H9 (cell line): Measurements from ENCODE around the gene ANKK1. TPM values are rescaled to one million over a fixed set of nuclear protein-coding genes. Genes with fewer than 3 reads are reported as not detected.

Experiments
- DNase-seq: peaks from one replicate; pipeline ENCODE4 v3.0.0-alpha.2; 2017
- H2AFZ ChIP-seq: one replicate; pipeline ENCODE4 v1.6.1; 2013; ENCODE audit warnings: mild to moderate bottlenecking, low read length, control low read depth, moderate library complexity
- H2AK5ac ChIP-seq: 2 replicates; pipeline ENCODE4 v1.6.1; 2013; ENCODE audit warnings: low read length, control low read depth, mixed read lengths; ENCODE audit not compliant: insufficient read length
- H2BK120ac ChIP-seq: one replicate; pipeline ENCODE4 v1.6.1; 2013; ENCODE audit warnings: low read depth, mild to moderate bottlenecking, low read length, control low read depth, inconsistent platforms; ENCODE audit not compliant: poor library complexity, severe bottlenecking
- H2BK12ac ChIP-seq: 2 replicates; pipeline ENCODE4 v1.6.1; 2013; ENCODE audit warnings: low read length, control low read depth, mixed read lengths, low read depth; ENCODE audit not compliant: insufficient read length
- H2BK15ac ChIP-seq: 2 replicates; pipeline ENCODE4 v1.6.1; 2013; ENCODE audit warnings: low read depth, low read length, control low read depth
- H2BK20ac ChIP-seq: one replicate; pipeline ENCODE4 v1.6.1; 2013; ENCODE audit warnings: low read depth, mild to moderate bottlenecking, low read length, control low read depth, inconsistent platforms; ENCODE audit not compliant: poor library complexity, severe bottlenecking
- H2BK5ac ChIP-seq: 2 replicates; pipeline ENCODE4 v1.6.1; 2013; ENCODE audit warnings: low read length, control low read depth, mixed read lengths; ENCODE audit not compliant: insufficient read length
- H3K14ac ChIP-seq: 2 replicates; pipeline ENCODE4 v1.6.1; 2013; ENCODE audit warnings: low read length, control low read depth; ENCODE audit not compliant: insufficient read depth
- H3K18ac ChIP-seq: 2 replicates; pipeline ENCODE4 v1.6.1; 2013; ENCODE audit warnings: low read depth, mild to moderate bottlenecking, mixed read lengths, low read length, control low read depth; ENCODE audit not compliant: insufficient read length
- H3K23ac ChIP-seq: 2 replicates; pipeline ENCODE4 v1.6.1; 2013; ENCODE audit warnings: low read length, control low read depth, mixed read lengths, low read depth; ENCODE audit not compliant: insufficient read length
- H3K23me2 ChIP-seq: 2 replicates; pipeline ENCODE4 v1.6.1; 2013; ENCODE audit warnings: low read depth, mild to moderate bottlenecking, mixed read lengths, low read length, control low read depth; ENCODE audit not compliant: insufficient read length, poor library complexity, severe bottlenecking
- H3K27ac ChIP-seq: 2 replicates; pipeline ENCODE4 v1.5.1; 2013; ENCODE audit warnings: low read length, control low read depth, mixed read lengths, low read depth; ENCODE audit not compliant: insufficient read length
- H3K27me3 ChIP-seq: 2 replicates; pipeline ENCODE4 v1.6.1; 2013; ENCODE audit warnings: low read length, control low read depth, inconsistent platforms; ENCODE audit not compliant: insufficient read depth
- H3K4ac ChIP-seq: 2 replicates; pipeline ENCODE4 v1.6.1; 2013; ENCODE audit warnings: low read depth, mild to moderate bottlenecking, control low read depth, inconsistent platforms, low read length, moderate library complexity
- H3K4me1 ChIP-seq: 2 replicates; pipeline ENCODE4 v1.6.1; 2013; ENCODE audit warnings: low read length, control low read depth, inconsistent platforms; ENCODE audit not compliant: insufficient read depth
- H3K4me2 ChIP-seq: 2 replicates; pipeline ENCODE4 v1.6.1; 2013; ENCODE audit warnings: low read length, control low read depth, mixed read lengths; ENCODE audit not compliant: insufficient read length, insufficient read depth
- H3K56ac ChIP-seq: 2 replicates; pipeline ENCODE4 v1.6.1; 2013; ENCODE audit warnings: low read depth, mild to moderate bottlenecking, mixed read lengths, low read length, control low read depth; ENCODE audit not compliant: insufficient read length
- H3K79me1 ChIP-seq: 2 replicates; pipeline ENCODE4 v1.6.1; 2013; ENCODE audit warnings: low read depth, mild to moderate bottlenecking, moderate library complexity, low read length, control low read depth, inconsistent platforms; ENCODE audit not compliant: insufficient read depth, poor library complexity, severe bottlenecking
- H3K79me2 ChIP-seq: 2 replicates; pipeline ENCODE4 v1.6.1; 2013; ENCODE audit warnings: low read length, control low read depth, inconsistent platforms; ENCODE audit not compliant: insufficient read depth
- H3K9ac ChIP-seq: 2 replicates; pipeline ENCODE4 v1.6.1; 2013; ENCODE audit warnings: low read length, control low read depth, mixed read lengths; ENCODE audit not compliant: insufficient read length; ENCODE audit errors: extremely low read depth
- H3K9me3 ChIP-seq: one replicate; pipeline ENCODE4 v1.6.1; 2013; ENCODE audit warnings: low read depth, low read length, inconsistent platforms; ENCODE audit not compliant: control insufficient read depth
- H3T11ph ChIP-seq: one replicate; pipeline ENCODE4 v1.6.1; 2013; ENCODE audit warnings: mild to moderate bottlenecking, low read length, control low read depth, inconsistent platforms
- H4K20me1 ChIP-seq: one replicate; pipeline ENCODE4 v1.6.1; 2013; ENCODE audit not compliant: control insufficient read depth, insufficient read length, insufficient read depth
- H4K5ac ChIP-seq: 2 replicates; pipeline ENCODE4 v1.6.1; 2013; ENCODE audit warnings: low read depth, mild to moderate bottlenecking, mixed read lengths, low read length, control low read depth; ENCODE audit not compliant: insufficient read length
- H4K8ac ChIP-seq: replicated peaks from 2 replicates; pipeline ENCODE4 v1.6.1; 2013; ENCODE audit warnings: low read length, control low read depth, mixed read lengths, low read depth; ENCODE audit not compliant: insufficient read length
- H4K91ac ChIP-seq: 2 replicates; pipeline ENCODE4 v1.6.1; 2013; ENCODE audit warnings: low read depth, mild to moderate bottlenecking, moderate library complexity, mixed read lengths, low read length, control low read depth; ENCODE audit not compliant: insufficient read length
- H3K27ac Mint-ChIP-seq, 3 experiments: 2 replicates in 2 of 3; 3 replicates in 1 of 3; pipeline ENCODE4 v1.8.0; 2020 to 2021; ENCODE audit warnings: mixed read lengths in 3 of 3, mild to moderate bottlenecking in 1 of 3, moderate library complexity in 1 of 3
- H3K27me3 Mint-ChIP-seq: 2 replicates; pipeline ENCODE4 v1.8.0; 2021; ENCODE audit warnings: low read depth, mild to moderate bottlenecking, moderate library complexity, mixed read lengths
- H3K36me3 Mint-ChIP-seq, 3 experiments: 2 replicates in 2 of 3; 3 replicates in 1 of 3; pipeline ENCODE4 v1.8.0; 2020 to 2021; ENCODE audit warnings: low read depth in 3 of 3, mixed read lengths in 3 of 3; ENCODE audit not compliant: insufficient read depth in 1 of 3
- H3K4me1 Mint-ChIP-seq, 2 experiments: 2 replicates each; pipeline ENCODE4 v1.8.0; 2020; ENCODE audit warnings: mixed read lengths in 2 of 2
- H3K4me3 Mint-ChIP-seq, 2 experiments: 2 replicates in 1 of 2; 3 replicates in 1 of 2; pipeline ENCODE4 v1.8.0; 2020 to 2021; ENCODE audit warnings: mild to moderate bottlenecking in 2 of 2, mixed read lengths in 2 of 2, moderate library complexity in 1 of 2
- H3K9me3 Mint-ChIP-seq, 2 experiments: 2 replicates in 1 of 2; 3 replicates in 1 of 2; pipeline ENCODE4 v1.8.0; 2020; ENCODE audit warnings: mild to moderate bottlenecking in 2 of 2, mixed read lengths in 2 of 2, moderate library complexity in 1 of 2
- CTCF ChIP-seq: fragments of 200-600 bp; sonication (generic); conservative IDR thresholded peaks from 3 replicates; pipeline ENCODE4 v1.8.0; 2021; ENCODE audit warnings: antibody characterized with exemption, mild to moderate bottlenecking
- WGBS: extraction: QIAGEN DNeasy Blood & Tissue Kit; methylation state at CpG from one replicate; pipeline ENCODE4 v1.1.7; 2013; ENCODE audit warnings: missing lambda C conversion rate, low lambda C conversion rate, mixed read lengths; ENCODE audit not compliant: insufficient read length; ENCODE audit errors: extremely low coverage; 5-methylcytosine and 5-hydroxymethylcytosine counted together
- total RNA-seq: library from RNA; stranded (reverse); gene quantifications from 2 replicates; pipeline ENCODE4 v1.2.1, GENCODE V29; 2021

The ANKK1 gene
- total RNA-seq, 1 experiment from 2014 or later, result 0.20 TPM

DNA sequence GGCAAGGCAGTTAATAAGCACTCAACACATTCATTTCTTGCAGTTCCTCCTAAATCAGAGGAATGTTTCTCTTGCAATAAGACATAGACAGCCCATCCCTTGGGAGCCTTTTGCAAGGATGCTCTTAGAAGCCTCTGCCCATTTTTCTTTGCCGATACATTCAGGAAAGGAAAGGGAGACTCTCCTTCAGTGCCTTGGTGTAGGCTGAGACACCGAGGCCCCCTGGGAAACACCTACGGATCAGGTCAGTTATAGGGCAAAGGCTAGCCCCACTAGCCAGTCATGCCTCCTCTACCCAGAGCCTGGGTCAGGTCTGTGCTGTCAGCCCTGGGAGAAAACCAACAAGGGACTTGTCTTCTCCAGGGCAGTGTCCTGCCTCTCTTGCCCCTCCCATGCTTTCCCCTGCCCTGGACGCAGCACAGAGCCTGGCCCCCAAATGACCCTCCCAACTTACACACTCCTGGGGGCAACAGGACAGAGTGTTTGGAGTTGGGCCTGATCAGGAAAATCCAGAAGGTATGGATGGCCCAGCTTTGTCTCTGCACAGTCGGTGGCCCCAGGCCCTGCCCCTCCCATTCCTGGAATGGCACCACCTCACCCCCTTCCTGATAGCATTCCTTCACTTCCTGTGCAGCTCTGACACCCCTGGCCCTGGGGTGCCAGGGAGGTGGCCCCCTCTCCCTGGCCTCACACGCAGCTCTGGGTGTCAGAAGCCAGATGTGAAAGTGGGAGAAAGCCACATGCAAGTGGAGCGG, 18.3 kb downstream of the ANKK1 start:
- peaks cover 10 to 23% of the 10 kb centered on the region in 2 experiments for H3K4me1 Mint-ChIP-seq
- Histone ChIP-seq H3T11ph (no peak overlapping the region), H3K4ac (no peak overlapping the region), H4K8ac (no peak overlapping the region), H3K27me3 (no peaks in the 10 kb centered on the region), H3K14ac (no peak overlapping the region; the same call in 1 of the 2 replicates), H3K4me1 (no peaks in the 10 kb centered on the region), H4K5ac (no peak overlapping the region), H2BK5ac (no peak overlapping the region), H4K91ac (no peak overlapping the region), H3K56ac (no peak overlapping the region), H2AFZ (no peak overlapping the region), H2BK12ac (no peak overlapping the region), H3K9ac (no peak overlapping the region), H3K18ac (no peak overlapping the region), H3K23ac (no peak overlapping the region), H3K4me2 (no peak overlapping the region), H3K9me3 (no peaks in the 10 kb centered on the region), H2BK15ac (no peak overlapping the region), H3K23me2 (no peaks in the 10 kb centered on the region), H3K79me1 (no peaks in the 10 kb centered on the region), H4K20me1 (no peaks in the 10 kb centered on the region), H3K27ac (no peak overlapping the region), H2BK120ac (no peak overlapping the region), H2BK20ac (no peak overlapping the region), H2AK5ac (no peak overlapping the region), H3K79me2 (no peaks in the 10 kb centered on the region)
- no peaks in the 10 kb centered on the region for H3K36me3 Mint-ChIP-seq
- no peak for TF ChIP-seq CTCF
- peaks cover 28% of the 10 kb centered on the region for H3K27me3 Mint-ChIP-seq
- DNase-seq, result no peak
- H3K4me3 Mint-ChIP-seq, result no peak overlapping the region
- H3K9me3 Mint-ChIP-seq, result no peaks in the 10 kb centered on the region
- no CpG with 5 or more reads among the region's 7 CpGs for WGBS
- H3K27ac Mint-ChIP-seq, result peak overlapping the region in 1 of 3 experiments; percentile 76; a peak in 1 of 7 replicates
